HCT116 (cell line): ENCODE results near the gene HIVEP3. TPM values are rescaled to one million over a fixed set of nuclear protein-coding genes. Genes with fewer than 3 reads are reported as not detected.

Experiments
- ATAC-seq: fragments of 200-7000 bp; cut with Tn5 transposase; 2 replicates; pipeline ENCODE4 v1.9.1; 2020; ENCODE audit warnings: mild to moderate bottlenecking, moderate library complexity
- BruUV-seq: library from RNA; stranded (reverse); fragments of 400-500 nt; replicated peaks from 2 replicates; lab custom pipeline; 2021; lab: Mats Ljungman, UMichigan
- CTCF ChIA-PET: fragments of 300-600 bp; sonication (Branson Sonifier 250); formaldehyde crosslinking; loops from one replicate; lab custom pipeline; 2021; ENCODE audit warnings: antibody characterized with exemption; lab: Charles Lee
- POLR2A ChIA-PET: fragments of 300-600, 350-600 bp; sonication (Branson Sonifier 250); formaldehyde crosslinking; loops from one replicate; lab custom pipeline; 2021; ENCODE audit warnings: antibody characterized with exemption; lab: Charles Lee
- RAD21 ChIA-PET, 2 experiments: fragments of 300-600 bp; sonication (Branson Sonifier 250); formaldehyde crosslinking; loops; one replicate each; lab custom pipeline; 2023; ENCODE audit warnings: low total read pairs in 2 of 2; ENCODE audit not compliant: uncharacterized antibody in 2 of 2, unreplicated experiment in 2 of 2, low non-redundant PET in 1 of 2; lab: Charles Lee
- DNase-seq: peaks from one replicate; pipeline ENCODE4 v3.0.0-alpha.2; 2010; ENCODE audit warnings: low read depth, low spot score
- H2AFZ ChIP-seq: fragments of 200-600 bp; shearing (Covaris generic), sonication (generic); 2 replicates; pipeline ENCODE4 v1.6.1; 2017; ENCODE audit warnings: low read depth, mixed run types, mixed read lengths, antibody characterized with exemption, low read length; ENCODE audit not compliant: poor library complexity, severe bottlenecking
- H3K27ac ChIP-seq: 2 replicates; pipeline ENCODE4 v1.5.1; 2012; ENCODE audit warnings: low read depth, low read length
- H3K27me3 ChIP-seq: fragments of 200-600 bp; sonication (generic); 2 replicates; pipeline ENCODE4 v1.6.1; 2016; ENCODE audit warnings: mixed run types, low read length, mixed read lengths; ENCODE audit not compliant: insufficient read depth
- H3K36me3 ChIP-seq, 2 experiments: fragments of 200-500 bp in 1 of 2; fragments of 200-600 bp in 1 of 2; sonication (Bioruptor generic) in 1 of 2; sonication (generic) in 1 of 2; 2 replicates each; pipeline versions ENCODE4 v1.5.1 to v1.6.1; 2014 to 2016; ENCODE audit warnings: low read length in 2 of 2, inconsistent platforms in 1 of 2, mixed read lengths in 1 of 2, mixed run types in 1 of 2; ENCODE audit not compliant: insufficient read depth in 2 of 2, control insufficient read depth in 1 of 2
- H3K4me1 ChIP-seq, 2 experiments: fragments of 200-600 bp in 1 of 2; sonication (generic) in 1 of 2; 2 replicates each; pipeline versions ENCODE4 v1.5.1 to v1.6.1; 2012 to 2017; ENCODE audit warnings: low read length in 2 of 2, inconsistent platforms in 1 of 2, mild to moderate bottlenecking in 1 of 2, mixed read lengths in 1 of 2, mixed run types in 1 of 2, moderate library complexity in 1 of 2; ENCODE audit not compliant: insufficient read depth in 2 of 2, control insufficient read depth in 1 of 2
- H3K4me2 ChIP-seq: fragments of 200-600 bp; sonication (generic); 2 replicates; pipeline ENCODE4 v1.6.1; 2017; ENCODE audit warnings: mixed run types, low read length, mixed read lengths
- H3K4me3 ChIP-seq, 2 experiments: fragments of 200-600 bp in 1 of 2; sonication (generic) in 1 of 2; replicated peaks in 1 of 2; 2 replicates each; pipeline ENCODE4 v1.5.1; 2011 to 2016; ENCODE audit warnings: low read length in 2 of 2, control low read depth in 1 of 2, low read depth in 1 of 2, mild to moderate bottlenecking in 1 of 2, mixed read lengths in 1 of 2, mixed run types in 1 of 2
- H3K79me2 ChIP-seq: fragments of 200-600 bp; sonication (generic); 2 replicates; pipeline ENCODE4 v1.6.1; 2017; ENCODE audit warnings: mild to moderate bottlenecking, mixed run types, low read length, moderate library complexity, mixed read lengths; ENCODE audit not compliant: insufficient read depth
- H3K9ac ChIP-seq: fragments of 200-600 bp; sonication (generic); 2 replicates; pipeline ENCODE4 v1.6.1; 2016; ENCODE audit warnings: low read length, mixed read lengths
- H3K9me2 ChIP-seq: fragments of 200-600 bp; sonication (generic), shearing (Covaris generic); 2 replicates; pipeline ENCODE4 v1.6.1; 2017; ENCODE audit warnings: mixed run types, mild to moderate bottlenecking, moderate library complexity; ENCODE audit not compliant: insufficient read depth
- H3K9me3 ChIP-seq, 2 experiments: fragments of 200-500 bp in 1 of 2; fragments of 200-600 bp in 1 of 2; sonication (Bioruptor generic) in 1 of 2; sonication (generic) in 1 of 2; 2 replicates each; pipeline ENCODE4 v1.6.1; 2014 to 2017; ENCODE audit warnings: low read length in 2 of 2, mixed read lengths in 2 of 2, inconsistent platforms in 1 of 2, low read depth in 1 of 2, mild to moderate bottlenecking in 1 of 2, mixed run types in 1 of 2, moderate library complexity in 1 of 2; ENCODE audit not compliant: control insufficient read depth in 1 of 2, insufficient read depth in 1 of 2
- H4K20me1 ChIP-seq: fragments of 200-600 bp; sonication (generic), shearing (Covaris generic); 2 replicates; pipeline ENCODE4 v1.6.1; 2017; ENCODE audit warnings: mixed run types, mild to moderate bottlenecking, moderate library complexity; ENCODE audit not compliant: insufficient read depth
- CBX3 ChIP-seq: IDR thresholded peaks from 2 replicates; pipeline ENCODE4 v1.6.1; 2012; ENCODE audit warnings: low read depth
- CTCF ChIP-seq, 3 experiments: fragments of 200-600 bp in 1 of 3; sonication (generic) in 1 of 3; IDR thresholded peaks in 2 of 3; conservative IDR thresholded peaks in 1 of 3; 2 replicates each; pipeline ENCODE4 v1.5.1; 2012 to 2017; ENCODE audit warnings: low read depth in 2 of 3, low read length in 2 of 3, antibody characterized with exemption in 1 of 3, borderline replicate concordance in 1 of 3, control low read depth in 1 of 3, mild to moderate bottlenecking in 1 of 3, mixed read lengths in 1 of 3, mixed run types in 1 of 3, moderate library complexity in 1 of 3; ENCODE audit not compliant: insufficient read depth in 1 of 3
- EGR1 ChIP-seq: IDR thresholded peaks from 2 replicates; pipeline ENCODE4 v1.6.1; 2012; ENCODE audit warnings: low read depth
- ELF1 ChIP-seq: IDR thresholded peaks from 2 replicates; pipeline ENCODE4 v1.6.1; 2012; ENCODE audit warnings: low read depth, borderline replicate concordance
- FOSL1 ChIP-seq: IDR thresholded peaks from 2 replicates; pipeline ENCODE4 v1.6.1; 2012; ENCODE audit warnings: low read depth
- MAX ChIP-seq: IDR thresholded peaks from 2 replicates; pipeline ENCODE4 v1.6.1; 2012
- POLR2AphosphoS5 ChIP-seq: IDR thresholded peaks from 2 replicates; pipeline ENCODE4 v1.6.1; 2011; ENCODE audit warnings: mild to moderate bottlenecking, low read depth, low read length, moderate library complexity
- SRF ChIP-seq: IDR thresholded peaks from 2 replicates; pipeline ENCODE4 v1.6.1; 2012; ENCODE audit warnings: low read depth
- ZNF274 ChIP-seq: fragments of 200-500 bp; sonication (Bioruptor generic); IDR thresholded peaks from 2 replicates; pipeline ENCODE4 v1.6.1; 2014; ENCODE audit warnings: mild to moderate bottlenecking, low read depth, low read length, inconsistent platforms
- intact Hi-C: fragments of 100-400 bp; cut with micrococcal nuclease; formaldehyde crosslinking; loops from 2 replicates; pipeline ENCODE4 v1.10.0; 2022
- total RNA-seq: library from RNA; stranded (reverse); gene quantifications from one replicate; pipeline ENCODE4 v1.2.1, GENCODE V29; 2021; ENCODE audit not compliant: unreplicated experiment
- TF ChIP-seq, protein P1 (sequence below): IDR thresholded peaks from 2 replicates; pipeline ENCODE4 v1.6.1; 2012; ENCODE audit warnings: low read depth

HIVEP3 gene
- total RNA-seq, 1 experiment from 2014 or later, result 7.1 TPM

DNA sequence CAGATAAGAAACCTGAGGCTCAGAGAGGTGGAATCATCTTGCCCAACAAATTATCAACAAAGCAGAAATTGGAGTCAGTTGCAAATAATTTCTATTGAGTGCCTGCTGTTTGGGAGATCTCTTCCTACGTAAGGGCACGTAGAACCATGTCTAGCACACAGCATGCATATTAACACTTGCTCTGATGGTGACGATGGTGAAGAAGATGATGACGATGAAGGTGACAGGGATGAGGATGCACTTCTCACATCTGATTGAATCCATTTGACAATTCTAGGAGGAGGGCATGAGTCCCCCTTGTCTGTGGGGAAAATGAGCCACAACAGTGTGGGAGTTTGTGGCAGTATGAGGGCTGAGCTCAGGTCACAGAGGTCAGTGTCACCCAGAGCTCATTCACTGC, 183.6 kb downstream of the HIVEP3 start:
- no peaks in the 10 kb centered on the region for H3K36me3 ChIP-seq
- no TSS peak for BruUV-seq
- TF ChIP-seq, protein P1, sequence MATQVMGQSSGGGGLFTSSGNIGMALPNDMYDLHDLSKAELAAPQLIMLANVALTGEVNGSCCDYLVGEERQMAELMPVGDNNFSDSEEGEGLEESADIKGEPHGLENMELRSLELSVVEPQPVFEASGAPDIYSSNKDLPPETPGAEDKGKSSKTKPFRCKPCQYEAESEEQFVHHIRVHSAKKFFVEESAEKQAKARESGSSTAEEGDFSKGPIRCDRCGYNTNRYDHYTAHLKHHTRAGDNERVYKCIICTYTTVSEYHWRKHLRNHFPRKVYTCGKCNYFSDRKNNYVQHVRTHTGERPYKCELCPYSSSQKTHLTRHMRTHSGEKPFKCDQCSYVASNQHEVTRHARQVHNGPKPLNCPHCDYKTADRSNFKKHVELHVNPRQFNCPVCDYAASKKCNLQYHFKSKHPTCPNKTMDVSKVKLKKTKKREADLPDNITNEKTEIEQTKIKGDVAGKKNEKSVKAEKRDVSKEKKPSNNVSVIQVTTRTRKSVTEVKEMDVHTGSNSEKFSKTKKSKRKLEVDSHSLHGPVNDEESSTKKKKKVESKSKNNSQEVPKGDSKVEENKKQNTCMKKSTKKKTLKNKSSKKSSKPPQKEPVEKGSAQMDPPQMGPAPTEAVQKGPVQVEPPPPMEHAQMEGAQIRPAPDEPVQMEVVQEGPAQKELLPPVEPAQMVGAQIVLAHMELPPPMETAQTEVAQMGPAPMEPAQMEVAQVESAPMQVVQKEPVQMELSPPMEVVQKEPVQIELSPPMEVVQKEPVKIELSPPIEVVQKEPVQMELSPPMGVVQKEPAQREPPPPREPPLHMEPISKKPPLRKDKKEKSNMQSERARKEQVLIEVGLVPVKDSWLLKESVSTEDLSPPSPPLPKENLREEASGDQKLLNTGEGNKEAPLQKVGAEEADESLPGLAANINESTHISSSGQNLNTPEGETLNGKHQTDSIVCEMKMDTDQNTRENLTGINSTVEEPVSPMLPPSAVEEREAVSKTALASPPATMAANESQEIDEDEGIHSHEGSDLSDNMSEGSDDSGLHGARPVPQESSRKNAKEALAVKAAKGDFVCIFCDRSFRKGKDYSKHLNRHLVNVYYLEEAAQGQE, result no peak
- no peak for TF ChIP-seq SRF
- TF ChIP-seq FOSL1, result no peak
- no peaks in the 10 kb centered on the region for H3K9me2 ChIP-seq
- no peak overlapping the region for H3K4me2 ChIP-seq
- no peak overlapping the region for H3K27ac ChIP-seq
- no peak overlapping the region for H3K9ac ChIP-seq
- CTCF ChIA-PET, result no interaction called here
- H3K4me1 ChIP-seq, result no peaks in the 10 kb centered on the region; a peak in 1 of 4 replicates
- RAD21 ChIA-PET, result no interaction called here
- ATAC-seq (no peak), DNase-seq (no peak)
- H3K79me2 ChIP-seq, result no peaks in the 10 kb centered on the region
- no peaks in the 10 kb centered on the region; the same call in 1 of the 2 replicates for H3K27me3 ChIP-seq
- no peaks in the 10 kb centered on the region for H3K9me3 ChIP-seq
- H4K20me1 ChIP-seq, result no peaks in the 10 kb centered on the region
- intact Hi-C loops, result no loop called here
- POLR2A ChIA-PET, result no interaction called here
- no peak overlapping the region for H3K4me3 ChIP-seq
- no peak overlapping the region for H2AFZ ChIP-seq

DNA sequence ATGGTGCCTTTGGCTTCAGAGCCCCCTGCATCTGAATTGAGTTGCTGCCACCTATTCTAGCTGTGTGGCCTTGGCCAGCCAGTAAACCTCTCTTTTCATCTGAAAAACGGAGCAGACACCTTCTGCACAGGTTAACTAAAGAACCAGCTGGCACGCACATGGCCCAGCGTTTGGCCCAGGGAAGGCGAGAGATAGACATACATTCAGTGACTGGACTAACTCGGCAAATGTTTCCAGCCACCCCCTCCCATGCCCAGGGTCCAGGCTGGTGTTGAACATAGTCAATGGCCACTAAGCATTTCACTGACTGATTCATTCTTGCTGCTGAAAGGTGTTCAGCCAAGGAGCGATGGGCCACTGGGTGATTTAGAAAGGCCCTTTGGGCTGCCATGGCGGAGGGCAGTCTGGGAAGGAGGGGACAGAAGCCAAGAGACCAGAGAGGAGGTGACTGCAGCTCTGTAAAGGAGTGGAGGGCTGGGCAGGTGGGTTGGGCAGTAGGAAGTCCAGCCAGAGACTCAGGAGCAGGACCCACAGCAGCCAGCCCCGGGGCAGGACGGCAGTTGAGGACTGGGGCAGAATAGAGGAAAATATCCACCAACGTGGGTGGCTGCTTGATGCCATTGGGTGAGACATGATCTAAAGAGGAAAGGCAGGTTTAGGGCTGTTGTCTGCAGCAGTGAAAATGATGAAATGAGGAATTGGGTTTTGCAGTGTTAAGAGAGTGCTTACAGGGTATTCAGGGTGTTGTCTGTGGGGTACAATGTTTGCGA, 184.3 kb downstream of the HIVEP3 start:
- Histone ChIP-seq H3K4me3 (no peak overlapping the region), H2AFZ (no peak overlapping the region), H3K36me3 (no peaks in the 10 kb centered on the region), H4K20me1 (no peaks in the 10 kb centered on the region), H3K79me2 (no peaks in the 10 kb centered on the region), H3K9me2 (no peaks in the 10 kb centered on the region), H3K4me2 (no peak overlapping the region), H3K27me3 (no peaks in the 10 kb centered on the region; the same call in 1 of the 2 replicates), H3K9ac (no peak overlapping the region), H3K27ac (no peak overlapping the region), H3K4me1 (no peaks in the 10 kb centered on the region; a peak in 1 of 4 replicates), H3K9me3 (no peaks in the 10 kb centered on the region)
- ChIA-PET CTCF (no interaction called here), RAD21 (no interaction called here), POLR2A (no interaction called here)
- no TSS peak for BruUV-seq
- intact Hi-C loops, result no loop called here
- DNase-seq (no peak), ATAC-seq (no peak)
- no peak for TF ChIP-seq CBX3
- TF ChIP-seq ELF1, result no peak
- no peak for TF ChIP-seq CTCF (IDR thresholded peaks at IDR 0.05 in 2 of 3, conservative IDR thresholded peaks at IDR 0.05 in 1 of 3; ENCODE audit: borderline replicate concordance in 1 of 3, insufficient read depth in 1 of 3, low read depth in 2 of 3, low read length in 2 of 3)
- no peak for TF ChIP-seq ZNF274
- no peak for TF ChIP-seq EGR1
- TF ChIP-seq POLR2AphosphoS5, result no peak
- TF ChIP-seq MAX, result no peak
